ENCODE measurements around the gene TICAM1.

- TF ChIP-seq EZH2phosphoT487 (IDR thresholded peaks at IDR 0.05; ENCODE audit: low read depth, severe bottlenecking, unreplicated experiment) (no peak), CTCF (IDR thresholded peaks at IDR 0.05; ENCODE audit: poor library complexity) (no peak), EZH2 (IDR thresholded peaks at IDR 0.05; ENCODE audit: borderline replicate concordance) (no peak)
Observed at GRCh38 chr19:4806384-4806783, 25.1 kb downstream of the TICAM1 start.

Measured in hepatocyte (in vitro differentiated cells).